Right lobe of liver (tissue), 6 donors: ENCODE measurements around the gene OR12D3. TPM values are rescaled to one million over a fixed set of nuclear protein-coding genes. Genes with fewer than 3 reads are reported as not detected.

ENCODE experiments used
- ATAC-seq, 4 donors: fragments of 200-7000 bp; cut with Tn5 transposase; one replicate each; pipeline ENCODE4 v1.9.1; 2020; ENCODE audit warnings: mild to moderate bottlenecking in 4 of 4, moderate library complexity in 4 of 4
- DNase-seq, 3 donors: peaks; one replicate each; pipeline ENCODE4 v3.0.0-alpha.2; 2020
- H3K27ac ChIP-seq, 3 donors: fragments of 200-600 bp; one replicate each; pipeline ENCODE4 v1.8.0; 2022
- H3K27me3 ChIP-seq, 2 donors: fragments of 200-600 bp; one replicate each; pipeline ENCODE4 v1.8.0; 2022
- H3K36me3 ChIP-seq, 4 donors: fragments of 200-600 bp; sonication (generic) in 1 of 4; one replicate each; pipeline versions ENCODE4 v1.5.1 to v1.8.0; 2017 to 2022; ENCODE audit warnings: control low read depth in 1 of 4
- H3K4me1 ChIP-seq, 4 donors: fragments of 200-600 bp; sonication (generic) in 1 of 4; one replicate each; pipeline versions ENCODE4 v1.5.1 to v1.8.0; 2017 to 2022; ENCODE audit warnings: control low read depth in 1 of 4
- H3K4me3 ChIP-seq, 3 donors: fragments of 200-600 bp; one replicate each; pipeline ENCODE4 v1.8.0; 2022
- H3K9me3 ChIP-seq, 4 donors: fragments of 200-600 bp; sonication (generic) in 1 of 4; one replicate each; pipeline versions ENCODE4 v1.5.1 to v1.8.0; 2017 to 2022; ENCODE audit warnings: control low read depth in 1 of 4
- CTCF ChIP-seq, 4 donors: fragments of 200-600 bp in 3 of 4; fragments of 450-650 bp in 1 of 4; IDR thresholded peaks; one replicate each; pipeline versions ENCODE4 v1.5.1 to v1.8.0; 2016 to 2022; ENCODE audit warnings: antibody characterized with exemption in 4 of 4, mild to moderate bottlenecking in 2 of 4
- POLR2A ChIP-seq: fragments of 450-650 bp; IDR thresholded peaks from one replicate; pipeline ENCODE4 v1.6.1; 2017; ENCODE audit warnings: antibody characterized with exemption, mild to moderate bottlenecking
- WGBS: methylation state at CpG from one replicate; pipeline ENCODE4 v1.1.6; 2018; ENCODE audit warnings: low coverage, low lambda C conversion rate; ENCODE audit not compliant: insufficient coverage; ENCODE audit errors: missing lambda C conversion rate; 5-methylcytosine and 5-hydroxymethylcytosine counted together
- intact Hi-C, 2 donors: fragments of 100-400 bp; cut with DNase I; formaldehyde crosslinking; loops; one replicate each; pipeline versions ENCODE4 v1.11.2 to v1.14.1; 2022
- total RNA-seq, 6 experiments: library from RNA; depleted of rRNA in 2 of 6; stranded (reverse); fragments of >200 nt in 2 of 6; fragmentation: NEBNext Ultra II Directional in 3 of 6; extraction: Animal tissue kit (Norgen Biotek cat#: 25700) in 3 of 6; gene quantifications; one replicate each; pipeline versions ENCODE4 v1.1.0 to v1.2.4, GENCODE V29; 2016 to 2023
- donor health status: DM: no; HTN: yes; CAD: no.
- donor health status: DM: no; HTN: no; CAD: no.
- donor health status: DM: no; HTN: no; CAD: no.
- donor health status: DM: no; HTN: yes; CAD: no.
- donor health status: DM: no; HTN: yes; CAD: no.

OR12D3 gene
- total RNA-seq, 6 experiments from 2014 or later = not detected

- no peak for TF ChIP-seq CTCF (IDR thresholded peaks at IDR 0.05)
- no peak for TF ChIP-seq POLR2A
- no peaks in the 10 kb centered on the region for H3K36me3 ChIP-seq
- intact Hi-C loops = no loop called here
- WGBS = 52% methylated on average over 2 of the region's 2 CpGs
- H3K9me3 ChIP-seq = no peaks in the 10 kb centered on the region
- DNase-seq (no peak), ATAC-seq (no peak)
- H3K27me3 ChIP-seq = no peaks in the 10 kb centered on the region
- H3K4me3 ChIP-seq = no peak overlapping the region
- H3K27ac ChIP-seq = no peak overlapping the region
- H3K4me1 ChIP-seq = no peaks in the 10 kb centered on the region
Measured at GRCh38 chr6:29336269-29336668, 38.8 kb downstream of the OR12D3 start.

GRCh38 chr6:29332676-29333075 lies 42.4 kb downstream of the OR12D3 start:
- no peaks in the 10 kb centered on the region for H3K27me3 ChIP-seq
- H3K4me3 ChIP-seq = no peak overlapping the region
- no peaks in the 10 kb centered on the region for H3K36me3 ChIP-seq
- no peak for TF ChIP-seq POLR2A
- no peak for TF ChIP-seq CTCF (IDR thresholded peaks at IDR 0.05)
- DNase-seq (no peak), ATAC-seq (no peak)
- H3K9me3 ChIP-seq = no peaks in the 10 kb centered on the region
- H3K4me1 ChIP-seq = no peaks in the 10 kb centered on the region
- H3K27ac ChIP-seq = no peak overlapping the region
- intact Hi-C loops = no loop called here

GRCh38 chr6:29325777-29326176 lies 49.3 kb downstream of the OR12D3 start:
- intact Hi-C loops = no loop called here
- H3K36me3 ChIP-seq = no peaks in the 10 kb centered on the region
- H3K4me1 ChIP-seq = no peaks in the 10 kb centered on the region
- no peaks in the 10 kb centered on the region for H3K9me3 ChIP-seq
- 38% methylated on average over 4 of the region's 4 CpGs for WGBS
- H3K4me3 ChIP-seq = no peak overlapping the region
- TF ChIP-seq CTCF (IDR thresholded peaks at IDR 0.05) = no peak
- TF ChIP-seq POLR2A = no peak
- H3K27ac ChIP-seq = no peak overlapping the region
- H3K27me3 ChIP-seq = no peaks in the 10 kb centered on the region
- no peak for ATAC-seq
- no peak for DNase-seq

Other genes with a start within 250 kb of the OR12D3 start
- not detected for gene OR2J2, start 204.4 kb downstream of the OR12D3 start, total RNA-seq
- gene OR14J1, start 73.6 kb downstream of the OR12D3 start, total RNA-seq = not detected
- gene OR5V1, start 6.4 kb downstream of the OR12D3 start, total RNA-seq = not detected
- gene OR12D2, start 20.3 kb upstream of the OR12D3 start, total RNA-seq = not detected
- gene OR12D1, start 39.6 kb upstream of the OR12D3 start, total RNA-seq = not detected
- gene OR10C1, start 64.0 kb upstream of the OR12D3 start, total RNA-seq = not detected
- gene OR11A1, start 81.8 kb upstream of the OR12D3 start, total RNA-seq = not detected
- not detected for gene OR2H1, start 81.9 kb upstream of the OR12D3 start, total RNA-seq
- not detected for gene MAS1L, start 112.7 kb upstream of the OR12D3 start, total RNA-seq
- 100 to 1,000 TPM in 1 of 6 experiments, 10 to 100 TPM in 3, 1 to 10 TPM in 2; 2.2 to 189 (median 37.1) TPM for gene UBD, start 184.4 kb upstream of the OR12D3 start, total RNA-seq
- gene OR2H2, start 209.8 kb upstream of the OR12D3 start, total RNA-seq = not detected